NCI-H1436 (cell line): ENCODE results near the gene ZC3H18.

Source experiments
- DNase-seq: peaks from one replicate; lab custom pipeline; 2025; lab: John Stamatoyannopoulos, UW

The ZC3H18 gene

DNA sequence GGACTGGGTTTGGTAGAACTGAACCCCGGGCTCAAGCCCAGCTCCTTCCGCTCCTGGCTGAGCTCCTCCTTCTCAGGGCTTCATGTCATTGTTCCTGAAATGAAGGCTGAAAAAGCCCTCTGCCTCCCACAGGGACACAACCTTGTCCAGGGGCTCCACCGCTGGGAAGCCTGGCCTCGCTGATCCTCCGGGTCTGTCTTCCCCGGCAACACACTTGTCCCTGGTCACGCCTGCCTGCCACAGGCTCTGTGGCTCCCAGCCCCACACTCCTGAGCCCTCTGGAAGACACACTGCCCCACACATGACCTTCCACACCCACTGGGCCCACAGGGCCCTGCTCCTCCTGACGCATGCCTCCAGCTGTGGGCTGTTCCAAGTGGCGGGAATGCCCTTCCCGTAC is 18.0 kb upstream of the ZC3H18 start:
- no peak for DNase-seq

DNA sequence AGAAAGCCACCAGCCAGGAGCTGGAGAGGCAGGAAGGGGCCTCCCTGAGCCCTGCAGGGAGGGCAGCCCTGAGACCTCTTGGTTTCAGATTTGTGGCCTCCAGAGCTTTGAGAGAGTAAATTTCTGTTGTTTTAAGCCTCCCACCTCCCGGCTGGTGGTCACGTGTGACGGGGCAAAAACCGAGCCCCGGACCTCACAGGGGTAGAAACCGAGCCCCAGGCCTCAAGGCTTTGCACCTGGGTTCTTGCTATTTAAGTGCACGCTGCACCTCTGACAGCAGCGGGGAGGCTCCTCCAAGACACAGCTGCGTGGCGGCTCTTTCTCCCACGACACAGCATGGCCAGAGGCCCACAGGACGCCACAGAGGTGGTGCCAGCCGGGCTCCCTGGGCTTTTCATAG is 17.4 kb upstream of the ZC3H18 start:
- no peak for DNase-seq

DNA sequence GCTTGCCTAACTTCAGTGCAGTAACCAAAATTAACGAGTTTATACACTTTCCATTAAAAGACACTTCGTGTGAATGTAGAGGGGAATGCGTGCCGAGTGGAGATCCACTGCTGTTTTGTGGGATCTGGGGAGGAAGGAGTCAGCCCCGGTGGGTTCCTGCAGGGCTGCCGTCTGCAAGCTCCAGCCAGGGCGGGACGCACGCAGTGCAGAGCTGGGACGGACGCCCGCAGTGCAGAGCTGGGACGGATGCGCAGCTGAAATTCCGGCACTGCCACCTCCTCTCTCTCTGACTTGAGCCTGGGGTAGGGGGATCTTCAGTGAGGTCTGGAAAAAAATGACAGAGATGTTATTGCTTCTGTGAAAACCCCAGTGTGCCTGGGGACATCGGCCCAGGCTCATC is 16.5 kb upstream of the ZC3H18 start:
- no peak for DNase-seq

DNA sequence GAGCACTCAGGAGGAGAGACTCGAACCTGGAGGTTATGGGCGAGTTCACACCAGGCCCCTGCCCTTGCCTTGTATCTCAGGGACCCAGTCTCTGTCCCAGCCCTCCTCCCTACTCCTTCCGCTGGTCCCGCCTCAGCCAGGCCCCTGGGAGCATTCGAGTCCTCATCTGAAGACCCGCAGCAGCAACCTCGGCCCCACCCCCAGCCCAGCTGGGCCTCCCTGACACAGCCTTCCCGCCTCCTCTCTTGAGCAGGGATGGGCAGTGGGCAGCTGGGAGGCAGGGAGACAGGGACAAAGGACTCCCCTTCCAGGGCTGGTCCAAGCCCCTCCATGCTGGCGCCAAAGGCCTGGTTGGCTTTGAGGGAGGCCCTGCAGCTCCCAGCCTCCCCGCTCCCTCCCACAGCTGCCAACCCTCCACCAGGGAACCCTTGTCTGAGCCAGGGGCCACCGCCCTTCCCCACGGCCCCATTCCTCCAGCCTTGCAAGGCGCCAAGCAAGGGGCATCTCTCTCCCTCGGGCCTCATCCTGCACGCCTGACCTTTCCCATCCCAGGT is 15.4 kb upstream of the ZC3H18 start:
- no peak for DNase-seq

DNA sequence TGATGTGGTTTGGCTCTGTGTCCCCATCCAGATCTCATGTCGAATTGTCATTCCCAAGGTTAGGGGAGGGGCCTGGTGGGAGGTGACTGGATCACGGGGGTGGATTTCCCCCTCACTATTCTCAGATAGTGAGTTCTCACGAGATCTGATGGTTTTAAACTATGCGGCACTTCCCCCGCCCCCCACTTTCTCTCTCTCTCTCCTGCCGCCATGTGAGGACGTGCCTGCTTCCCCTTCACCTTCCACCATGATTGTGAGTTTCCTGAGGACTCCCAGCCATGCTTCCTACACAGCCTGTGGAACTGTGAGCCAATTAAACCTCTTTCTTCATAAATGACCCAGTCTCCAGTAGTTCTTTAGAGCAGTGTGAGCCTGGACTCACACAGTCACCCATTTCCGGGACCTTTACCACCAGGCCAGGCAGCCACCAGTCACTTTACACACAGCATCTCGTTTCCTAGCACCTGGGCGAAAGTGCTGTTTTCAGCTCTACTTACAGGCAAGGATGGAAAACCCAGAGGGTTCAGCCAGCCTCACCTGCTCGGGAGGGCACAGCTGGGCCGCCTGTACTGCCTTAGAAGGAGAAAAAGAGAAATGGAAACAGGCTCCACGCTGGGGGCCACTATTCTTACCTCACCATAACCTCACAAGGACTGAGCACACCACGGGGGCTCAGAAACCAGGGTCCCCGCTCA is 13.8 kb upstream of the ZC3H18 start:
- DNase-seq = no peak

DNA sequence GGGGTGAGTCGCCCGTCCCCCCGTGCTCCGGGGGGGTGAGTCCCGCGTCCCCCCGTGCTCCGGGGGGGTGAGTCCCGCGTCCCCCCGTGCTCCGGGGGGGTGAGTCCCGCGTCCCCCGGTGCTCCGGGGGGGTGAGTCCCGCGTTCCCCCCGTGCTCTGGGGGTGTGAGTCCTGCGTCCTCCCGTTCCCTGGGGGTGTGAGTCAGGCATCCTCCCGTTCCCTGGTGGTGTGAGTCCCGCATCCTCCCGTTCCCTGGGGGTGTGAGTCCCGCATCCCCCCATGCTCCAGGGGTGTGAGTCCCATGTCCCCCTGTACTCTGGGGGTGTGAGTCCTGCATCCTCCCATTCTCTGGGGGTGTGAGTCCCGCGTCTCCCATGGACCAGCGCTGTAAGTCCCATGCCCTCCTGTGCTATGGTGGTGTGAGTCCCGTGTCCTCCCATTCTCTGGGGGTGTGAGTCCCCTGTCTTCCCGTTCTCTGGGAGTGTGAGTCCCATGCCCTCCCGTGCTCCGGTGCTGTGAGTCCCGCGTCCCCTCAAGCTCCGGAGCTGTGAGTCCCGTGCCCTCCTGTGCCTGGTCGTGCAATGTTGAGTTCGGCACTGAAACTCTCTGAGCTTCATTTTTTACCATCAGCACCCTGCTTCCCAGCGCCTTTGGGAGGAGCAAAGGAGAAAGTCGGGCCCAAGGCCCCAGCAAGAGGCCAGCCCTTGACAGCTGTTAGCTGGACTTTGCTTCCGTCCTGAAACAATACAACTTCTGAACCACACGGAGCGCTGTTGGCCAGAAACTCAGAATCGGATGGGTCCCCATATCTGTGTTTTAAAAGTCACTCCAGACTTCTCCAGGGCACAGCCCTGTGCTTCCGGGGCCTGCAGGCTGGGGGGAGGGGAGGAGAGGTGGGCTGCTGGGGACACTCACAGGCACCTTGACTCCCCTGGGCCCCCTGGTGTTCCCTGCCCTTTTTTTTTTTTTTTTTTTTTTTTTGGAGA is 11.5 kb upstream of the ZC3H18 start:
- peak; percentile 17 for DNase-seq

DNA sequence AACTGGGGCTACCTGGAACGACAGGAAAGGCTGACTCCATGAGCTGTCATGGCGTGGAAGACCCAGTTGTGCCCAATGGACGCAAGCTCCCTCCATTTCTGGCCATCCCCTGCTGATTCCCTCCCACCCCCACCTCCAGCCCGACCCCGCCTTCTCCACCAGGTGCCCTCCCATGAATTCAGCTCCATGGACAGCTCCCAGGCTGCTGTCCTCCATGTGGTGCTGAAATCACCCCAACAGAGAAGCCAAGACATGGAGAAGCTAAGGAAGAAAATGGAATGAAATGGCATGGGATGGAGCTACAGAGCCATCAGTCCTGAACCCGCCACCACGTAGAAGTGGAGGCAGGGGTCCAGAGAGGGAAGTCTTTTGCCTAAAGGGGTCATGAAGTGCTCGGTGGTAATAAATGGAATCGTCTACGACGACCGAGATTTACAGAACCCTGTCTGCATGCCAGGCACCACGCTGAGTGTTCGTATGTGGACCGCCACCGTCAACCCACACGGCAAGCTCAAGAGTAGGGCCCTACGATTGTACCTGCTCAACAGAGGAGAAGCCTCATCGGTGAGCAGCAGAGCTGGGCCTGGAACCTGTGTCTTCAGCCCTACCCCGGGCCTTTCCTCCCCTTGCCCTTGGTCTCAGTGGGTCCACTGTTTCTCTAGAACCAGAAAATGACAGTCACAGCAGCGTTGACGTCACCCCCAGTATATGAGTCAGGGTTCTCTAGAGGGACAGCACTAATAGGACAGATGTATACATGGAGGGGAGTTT is 9.3 kb upstream of the ZC3H18 start:
- no peak for DNase-seq

DNA sequence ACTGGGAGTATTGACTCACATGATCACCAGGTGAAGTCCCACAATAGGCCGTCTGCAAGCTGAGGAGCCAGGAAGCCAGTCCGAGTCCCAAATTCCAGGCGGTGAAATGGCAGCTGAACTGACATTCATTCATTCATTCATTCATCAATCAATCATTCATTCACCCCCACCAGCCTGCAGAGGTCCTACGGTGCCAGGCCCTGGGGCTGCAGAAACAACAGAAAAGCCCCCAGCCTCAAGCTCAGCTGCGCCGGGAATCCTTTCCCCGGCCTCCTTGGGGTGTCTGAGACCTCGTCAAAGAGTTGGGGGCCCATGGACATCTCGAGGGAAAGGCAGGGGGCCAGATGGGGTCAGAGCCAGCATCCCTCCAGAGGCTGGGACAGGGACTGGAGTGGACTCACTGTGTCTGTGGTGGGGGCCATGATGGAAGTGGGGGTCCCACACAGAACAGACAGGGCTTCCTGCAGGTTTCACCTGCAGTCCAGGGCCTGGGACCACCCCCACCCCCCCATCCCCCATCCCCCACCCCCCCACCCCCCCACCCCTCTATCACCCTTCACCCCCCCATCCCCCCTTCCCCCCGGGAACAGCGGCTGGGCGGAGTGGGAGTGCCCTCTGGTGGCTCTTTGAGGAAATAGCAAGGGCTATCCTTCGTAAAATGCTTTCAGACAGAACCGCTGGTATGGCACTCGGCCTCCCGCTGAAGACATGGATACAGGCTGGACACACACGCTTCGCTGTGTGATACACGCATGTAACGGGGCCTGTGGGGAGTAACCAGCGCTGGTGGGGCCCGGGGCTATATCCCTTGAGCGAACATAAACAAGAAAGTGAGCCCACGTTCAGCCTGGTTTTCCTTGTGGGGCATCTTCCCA is 8.5 kb upstream of the ZC3H18 start:
- DNase-seq = peak; percentile 21

DNA sequence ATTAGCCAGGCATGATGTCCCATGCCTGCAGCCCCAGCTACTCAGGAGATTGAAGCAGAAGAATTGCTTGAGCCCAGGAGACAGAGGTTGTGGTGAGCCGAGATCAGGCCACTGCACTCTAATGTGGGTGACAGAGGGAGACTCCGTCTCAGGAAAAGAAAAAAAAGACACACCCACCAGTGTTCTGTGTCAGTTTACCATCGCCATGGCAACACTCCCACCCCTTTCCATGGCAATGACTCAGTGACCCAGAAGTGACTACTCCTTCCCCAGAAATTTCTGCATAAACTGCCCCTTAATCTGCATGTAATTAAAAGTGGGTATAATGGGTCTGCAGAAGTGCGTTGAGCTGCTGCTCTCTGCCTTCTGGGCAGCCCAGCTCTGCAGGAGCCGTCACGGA is 4.0 kb upstream of the ZC3H18 start:
- no peak for DNase-seq

DNA sequence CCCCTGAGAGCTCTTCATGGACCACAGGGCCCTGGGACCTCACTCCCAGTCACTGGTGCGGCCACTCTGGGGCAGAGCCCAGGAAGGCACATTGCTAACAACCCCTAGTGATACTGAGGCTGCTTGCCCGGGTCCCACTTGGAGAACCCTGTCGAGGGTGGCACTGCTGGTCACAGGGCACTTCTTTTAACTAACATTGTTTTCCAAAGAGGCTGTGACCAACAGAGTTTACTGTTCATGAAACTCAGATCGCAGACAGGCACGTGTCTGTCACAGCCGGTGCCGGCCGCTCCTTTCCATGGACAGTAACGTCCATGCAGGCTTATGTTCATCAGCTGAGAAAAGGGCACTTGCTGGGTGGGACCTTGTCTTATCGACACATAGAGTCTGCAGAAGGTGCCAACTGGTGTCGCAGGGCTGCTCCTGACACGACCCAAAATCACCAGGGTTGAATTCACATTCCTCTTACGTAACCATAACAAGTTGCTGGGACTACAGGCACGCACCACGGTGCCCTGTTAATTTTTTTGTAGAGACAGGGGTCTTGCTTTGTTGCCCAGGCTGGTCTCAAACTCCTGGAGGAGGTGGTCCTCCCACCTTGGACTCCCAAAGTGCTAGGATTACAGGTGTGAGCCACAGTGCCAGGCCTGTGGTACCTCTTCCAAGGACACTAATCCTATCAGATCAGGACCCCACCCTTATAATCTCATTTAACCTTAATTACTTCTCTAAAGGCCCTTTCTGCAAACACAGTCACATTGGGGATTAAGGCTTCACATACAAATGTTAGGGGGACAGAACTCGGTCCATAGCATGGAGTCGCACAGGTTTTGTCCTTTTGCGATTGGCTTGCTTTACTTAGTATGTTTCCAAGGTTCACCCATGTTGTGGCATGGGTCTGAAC is 1.2 kb upstream of the ZC3H18 start:
- DNase-seq = no peak

DNA sequence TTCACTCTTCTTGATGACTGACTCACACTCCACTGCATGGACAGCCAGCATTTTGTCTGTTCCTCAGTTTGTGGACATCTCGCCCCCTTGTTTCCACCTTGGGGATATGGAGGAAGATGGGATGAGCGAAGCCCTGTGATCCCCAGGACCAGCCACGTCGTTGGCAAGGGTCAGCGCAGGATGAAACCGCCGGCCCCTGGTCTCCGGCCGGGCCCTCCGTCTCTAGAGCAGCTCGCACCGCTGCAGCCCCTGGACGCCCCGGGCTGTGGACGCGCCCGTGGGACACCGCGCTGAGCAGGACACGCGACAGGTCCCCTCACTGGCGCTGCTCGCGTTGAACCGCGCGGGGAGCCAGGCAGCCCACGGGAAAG is 604 bp upstream of the ZC3H18 start:
- no peak for DNase-seq

DNA sequence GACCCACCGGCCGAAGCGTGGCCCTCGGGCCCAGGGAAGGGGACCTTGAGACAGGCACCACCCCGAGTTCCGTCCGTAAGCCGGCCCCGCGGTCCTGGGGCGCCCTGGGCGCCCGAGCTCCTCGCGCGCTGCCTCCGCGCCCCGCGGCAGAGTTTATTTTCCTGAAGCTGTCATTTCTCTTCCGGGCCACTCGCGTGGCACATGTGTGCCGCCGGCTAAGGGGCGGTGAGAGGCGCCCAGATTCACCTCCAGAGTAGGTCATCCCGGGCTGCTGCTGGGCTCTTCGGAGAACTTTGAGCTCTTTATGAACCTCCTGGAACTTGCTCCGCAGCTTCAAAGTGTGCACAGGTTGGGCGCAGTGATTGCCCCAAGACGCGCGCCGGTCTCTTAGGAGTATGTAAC is 489 bp downstream of the ZC3H18 start:
- no peak for DNase-seq

DNA sequence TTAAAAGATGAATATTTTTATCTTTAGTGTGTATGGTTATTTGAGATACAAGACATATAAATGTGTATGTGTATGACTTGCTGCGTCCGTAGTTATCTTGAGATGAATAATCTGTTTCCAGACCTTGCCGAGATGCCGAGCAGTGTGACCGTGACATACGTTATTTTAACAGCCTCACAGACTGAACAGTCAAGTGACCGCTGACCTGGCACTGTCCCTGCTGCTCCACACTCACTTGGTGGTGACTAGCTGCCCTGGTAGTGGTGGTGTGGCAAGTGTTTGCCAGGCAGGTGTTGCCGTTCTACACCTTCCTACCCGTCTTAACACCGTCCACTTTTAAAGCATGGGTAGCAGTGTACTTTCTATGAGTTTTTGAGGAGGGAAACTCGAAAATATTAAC is 5.0 kb downstream of the ZC3H18 start:
- no peak for DNase-seq

DNA sequence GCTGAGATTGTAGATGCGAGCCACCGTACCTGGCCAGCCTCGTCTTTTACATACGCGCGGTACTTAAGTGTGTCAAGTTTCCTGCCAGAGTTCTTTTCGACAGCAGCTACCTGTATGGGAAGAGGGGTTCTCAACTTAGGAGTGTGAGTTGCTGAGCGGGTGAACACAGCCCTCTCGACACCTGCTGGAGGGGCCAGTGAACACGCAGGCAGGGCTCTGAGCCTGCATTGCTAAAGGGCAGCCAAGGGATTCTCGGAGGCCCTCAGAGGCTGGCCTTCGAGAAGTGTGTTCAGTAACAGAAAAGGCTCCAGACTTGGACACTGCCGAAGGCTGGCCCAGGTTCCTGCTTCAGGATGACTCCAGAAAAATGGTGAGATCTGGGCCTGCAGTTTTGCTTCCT is 6.1 kb downstream of the ZC3H18 start:
- DNase-seq = no peak

DNA sequence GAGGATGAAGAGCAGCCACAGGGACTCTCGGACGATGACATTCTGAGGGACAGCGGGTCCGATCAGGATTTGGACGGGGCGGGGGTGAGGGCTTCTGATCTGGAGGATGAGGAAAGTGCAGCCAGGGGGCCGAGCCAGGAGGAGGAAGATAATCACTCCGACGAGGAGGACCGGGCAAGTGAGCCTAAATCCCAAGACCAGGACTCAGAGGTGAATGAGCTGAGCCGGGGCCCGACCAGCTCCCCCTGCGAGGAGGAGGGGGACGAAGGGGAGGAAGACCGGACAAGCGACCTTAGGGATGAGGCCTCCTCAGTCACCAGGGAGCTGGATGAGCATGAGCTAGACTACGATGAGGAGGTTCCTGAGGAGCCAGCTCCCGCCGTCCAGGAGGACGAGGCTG is 7.0 kb downstream of the ZC3H18 start:
- DNase-seq = no peak

DNA sequence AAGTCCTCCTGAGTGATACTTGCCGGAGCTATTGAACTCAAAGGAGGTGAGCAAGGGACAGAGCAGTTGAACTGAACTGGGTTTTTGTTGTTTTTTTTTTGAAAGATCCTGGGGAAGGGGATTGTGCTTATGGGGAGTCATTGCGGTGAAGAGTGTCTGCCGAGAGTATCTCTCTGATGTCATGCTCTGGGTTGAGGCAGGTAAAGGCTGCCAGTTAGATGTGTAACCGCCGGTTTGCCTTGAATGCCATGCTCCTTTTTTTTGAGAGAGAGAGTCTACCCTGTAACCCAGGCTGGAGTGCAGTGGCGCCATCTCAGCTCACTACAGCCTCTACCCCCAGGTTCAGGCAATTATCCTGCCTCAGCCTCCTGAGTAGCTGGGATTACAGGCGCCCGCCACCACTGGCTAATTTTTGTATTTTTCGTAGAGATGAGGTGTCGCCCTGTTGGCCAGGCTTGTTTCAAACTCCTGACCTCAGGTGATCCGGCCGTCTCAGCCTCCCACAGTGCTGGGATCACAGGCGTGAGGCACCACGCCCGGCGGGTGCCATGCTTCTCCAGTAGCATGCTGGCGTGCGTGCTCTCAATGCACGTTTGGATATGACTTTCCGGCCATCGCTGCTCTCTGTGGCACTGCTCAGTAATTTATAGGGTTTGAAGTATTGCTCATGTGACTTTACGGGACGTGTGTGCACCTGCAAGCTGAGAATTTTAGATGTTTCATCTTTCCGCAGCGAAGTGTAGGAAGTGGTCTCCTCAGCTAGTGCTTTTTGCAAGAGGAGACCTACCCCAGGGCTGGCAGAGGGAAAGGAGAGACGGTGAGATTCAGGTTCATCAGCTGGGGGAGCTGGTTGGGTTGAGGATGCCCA is 8.5 kb downstream of the ZC3H18 start:
- DNase-seq = no peak

DNA sequence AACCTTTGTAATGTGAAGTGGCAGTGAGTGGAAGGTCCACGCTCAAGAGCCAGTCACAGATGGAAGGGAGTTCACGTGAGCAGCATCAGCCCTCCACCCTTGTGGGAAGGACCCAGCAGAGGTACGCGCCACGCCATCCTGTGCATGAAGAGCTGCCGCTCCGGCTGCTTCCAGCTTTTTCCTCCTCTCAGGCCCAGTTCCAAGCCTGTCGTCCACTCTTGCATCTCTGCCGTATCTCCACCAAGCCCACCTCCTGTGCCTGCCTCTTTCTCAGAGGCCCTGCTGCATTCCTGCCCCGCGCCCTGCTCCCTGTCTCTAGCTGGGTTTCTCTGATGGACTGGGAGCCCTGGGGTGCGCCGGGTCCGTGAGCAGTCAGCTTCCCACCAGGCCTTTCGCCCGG is 10.2 kb downstream of the ZC3H18 start:
- DNase-seq = no peak

DNA sequence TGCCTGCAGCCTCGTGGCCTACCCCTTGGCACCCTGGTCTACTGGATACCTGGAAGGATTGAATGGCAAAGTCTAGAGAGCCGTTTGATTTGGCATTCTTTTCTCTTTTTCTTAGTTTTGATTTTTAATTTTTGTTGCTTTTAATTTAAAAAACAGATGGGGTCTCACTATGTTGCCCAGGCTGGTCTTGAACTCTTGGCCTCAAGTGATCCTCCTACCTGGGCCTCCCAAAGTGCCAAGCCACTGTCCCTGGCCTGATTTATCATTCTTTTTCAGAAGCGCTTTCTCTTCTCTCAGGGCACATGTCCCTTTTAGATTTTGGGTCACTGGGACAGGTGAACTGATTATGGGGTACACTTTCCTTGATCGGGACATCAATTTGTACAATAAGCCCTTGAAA is 10.8 kb downstream of the ZC3H18 start:
- no peak for DNase-seq

DNA sequence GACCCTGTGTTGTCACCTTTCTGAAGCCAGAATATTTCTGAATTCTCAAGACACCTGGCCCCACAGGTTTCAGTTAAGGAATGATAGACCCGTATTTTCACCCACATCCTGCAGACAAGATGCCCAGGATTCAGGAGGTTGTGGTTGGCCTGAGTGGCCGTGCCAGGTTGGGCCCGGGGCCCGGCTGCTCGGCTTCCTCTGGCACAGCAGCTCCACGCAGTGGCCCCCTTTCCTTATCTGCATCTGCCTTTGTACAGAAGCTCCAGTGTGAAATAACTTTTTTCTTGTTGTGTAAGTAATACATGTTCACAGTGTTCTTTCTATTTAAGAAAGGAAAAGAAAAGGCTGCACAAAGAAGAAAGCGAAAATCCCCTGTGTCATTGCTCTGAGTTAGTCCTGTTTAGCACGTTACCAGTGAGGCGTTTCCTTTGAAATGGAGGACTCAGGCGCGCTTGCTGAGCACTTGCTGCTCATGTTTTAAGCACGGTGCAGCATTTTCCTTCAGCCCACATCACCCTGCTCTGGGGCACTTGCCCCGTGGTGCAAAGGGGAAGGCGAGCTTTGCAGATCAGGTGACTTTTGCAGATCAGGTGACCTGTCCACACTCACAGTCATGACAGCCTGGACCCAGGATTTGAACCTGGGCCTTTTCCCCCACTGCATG is 12.8 kb downstream of the ZC3H18 start:
- DNase-seq = no peak
